ENCODE measurements around the gene SLC47A2.

The SLC47A2 gene

DNA sequence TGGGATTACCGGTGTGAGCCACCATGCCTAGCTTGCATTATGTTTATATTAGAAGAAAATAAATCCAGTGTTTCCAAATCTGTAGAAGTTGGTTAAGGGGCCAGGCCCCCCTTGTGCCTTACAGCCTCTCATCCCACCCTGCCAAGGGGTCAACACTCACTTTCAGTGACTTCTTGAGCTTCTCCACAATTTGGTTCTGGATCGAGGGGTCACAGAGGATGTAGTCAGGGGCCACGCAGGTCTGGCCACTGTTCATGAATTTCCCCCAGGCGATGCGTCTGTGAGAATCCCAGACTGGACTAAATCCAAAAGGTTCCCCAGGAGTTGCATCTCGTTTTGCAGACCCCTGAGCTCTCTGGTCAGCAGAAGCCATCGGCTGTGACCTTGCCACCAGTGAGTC is 24.5 kb upstream of the SLC47A2 start:
- no peak overlapping the region for H3K4me3 ChIP-seq (ENCODE audit: low read length)
- TF ChIP-seq ZNF274 (IDR thresholded peaks at IDR 0.05; ENCODE audit: low read depth, low read length), result no peak

DNA sequence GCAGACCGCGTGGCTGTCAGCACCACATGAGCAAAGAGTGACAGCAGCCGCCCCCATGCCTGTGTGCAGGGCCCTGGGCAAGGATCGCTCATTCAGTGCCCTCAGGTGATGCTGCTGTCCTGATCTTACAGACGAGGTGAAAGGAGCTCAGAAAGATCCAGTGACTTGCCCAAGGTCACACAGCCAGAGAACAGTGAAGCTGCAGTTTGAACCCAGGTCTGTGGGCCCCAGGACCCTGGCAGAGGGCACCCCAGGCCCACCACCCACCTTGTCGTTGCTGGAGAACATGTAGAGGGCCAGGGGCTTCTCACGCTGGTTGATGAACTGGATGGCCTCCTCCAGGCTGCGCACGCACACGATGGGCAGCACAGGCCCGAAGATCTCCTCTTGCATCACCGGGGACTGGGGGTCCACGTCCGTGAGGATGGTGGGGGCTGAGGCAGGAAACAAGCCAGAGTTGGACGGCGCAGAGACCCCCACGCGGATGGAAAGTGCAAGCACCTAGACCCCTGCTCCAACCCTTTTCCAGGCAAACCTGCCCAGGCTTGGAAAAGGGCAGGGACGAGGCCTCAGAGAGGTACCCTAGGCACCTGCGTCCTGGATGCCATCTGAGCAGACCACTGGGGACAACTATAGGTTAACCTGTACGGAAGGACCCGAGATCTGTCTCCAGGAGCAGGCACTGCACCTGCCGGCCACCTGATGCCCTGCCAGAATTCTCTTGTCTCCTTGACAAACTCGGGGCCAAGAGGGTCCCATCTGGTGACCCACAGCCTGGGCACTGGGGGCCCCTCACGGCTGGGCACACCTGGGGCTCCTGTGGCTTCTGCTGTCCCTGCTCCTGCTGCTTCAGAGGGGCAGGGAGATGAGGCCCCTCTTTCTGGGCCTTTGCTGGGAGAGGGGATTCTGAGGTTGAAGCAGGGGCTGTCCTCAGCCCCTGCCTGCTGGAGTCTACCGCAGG is 23.1 kb upstream of the SLC47A2 start:
- TF ChIP-seq ZNF274 (IDR thresholded peaks at IDR 0.05; ENCODE audit: low read depth, low read length), result no peak
- H3K4me3 ChIP-seq (ENCODE audit: low read length), result no peak overlapping the region

DNA sequence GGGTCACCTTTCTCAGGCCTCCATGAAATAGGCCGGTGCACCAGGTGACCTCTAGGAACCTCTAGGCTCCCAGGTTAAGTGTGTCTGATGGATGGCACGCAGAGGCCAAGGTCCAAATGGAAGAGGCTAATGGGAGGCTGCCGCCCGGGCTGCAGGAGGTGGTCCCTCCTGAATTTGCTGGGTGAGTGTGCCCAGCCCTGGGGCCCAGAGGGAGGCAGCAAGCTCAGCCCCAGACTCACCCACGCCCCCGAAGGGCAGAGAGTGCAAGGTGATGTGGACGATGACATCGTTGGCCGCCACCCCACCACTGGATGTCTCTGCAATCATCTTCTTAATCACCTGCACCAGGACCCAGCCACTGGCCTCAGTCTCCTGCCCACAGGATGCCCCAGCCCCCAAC is 22.4 kb upstream of the SLC47A2 start:
- H3K4me3 ChIP-seq (ENCODE audit: low read length), result no peak overlapping the region
- no peak for TF ChIP-seq ZNF274 (IDR thresholded peaks at IDR 0.05; ENCODE audit: low read depth, low read length)

DNA sequence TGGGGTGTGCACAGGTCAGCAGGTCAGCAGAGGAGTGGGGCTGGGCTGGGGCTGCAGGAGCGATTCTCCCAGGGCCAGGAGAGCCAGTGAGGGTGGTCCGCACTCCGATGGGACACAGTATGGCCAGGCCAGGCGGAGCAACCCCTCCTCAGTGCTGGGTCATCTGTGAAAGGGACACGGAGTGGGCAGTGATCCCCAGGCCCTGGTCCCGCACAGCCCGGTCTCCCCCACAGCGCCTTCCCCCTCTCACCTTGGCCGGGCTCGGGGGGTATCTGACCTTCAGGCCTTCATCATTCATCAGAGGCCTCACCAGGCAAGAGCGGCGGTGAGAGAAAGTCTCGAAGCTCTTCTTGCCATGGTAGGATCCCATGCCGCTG is 21.7 kb upstream of the SLC47A2 start:
- no peak for TF ChIP-seq ZNF274 (IDR thresholded peaks at IDR 0.05; ENCODE audit: low read depth, low read length)
- H3K4me3 ChIP-seq (ENCODE audit: low read length), result no peak overlapping the region

DNA sequence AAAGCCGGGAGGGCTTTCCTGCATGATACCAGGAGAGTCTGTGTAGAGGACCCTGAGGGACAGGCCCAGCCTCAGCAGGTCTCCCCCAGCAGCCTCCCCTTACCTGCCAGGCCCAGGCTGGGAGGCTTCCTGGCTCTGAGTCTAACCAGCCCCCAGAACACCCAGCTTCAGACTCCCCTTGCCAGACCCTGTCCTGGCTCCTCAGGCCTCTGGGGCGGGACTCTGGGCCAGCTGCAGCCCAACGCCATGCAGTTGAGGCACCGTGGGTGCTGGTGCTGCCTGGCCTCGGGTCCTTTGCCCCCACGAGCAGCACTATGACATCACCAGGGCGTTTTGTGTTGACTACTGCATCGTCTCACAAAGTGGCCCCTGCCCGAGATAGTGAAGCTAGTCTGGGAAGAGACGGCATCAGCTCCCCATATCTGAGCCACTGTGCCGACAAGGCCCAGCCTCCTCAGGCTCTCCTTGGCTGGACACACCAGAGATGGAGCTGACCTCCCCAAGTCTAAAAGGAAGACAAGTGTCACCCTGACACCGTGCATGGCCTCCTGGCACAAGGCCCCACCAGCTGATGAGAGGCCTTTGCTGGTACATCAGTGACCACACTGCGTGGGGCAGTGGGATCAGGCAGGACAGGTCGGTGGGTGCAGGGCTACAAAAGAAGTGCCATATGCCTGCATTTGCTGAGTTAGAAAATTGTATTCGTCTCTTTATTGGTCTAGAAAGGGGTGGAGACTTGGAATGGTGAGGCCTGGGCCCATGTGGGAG is 21.1 kb upstream of the SLC47A2 start:
- no peak overlapping the region for H3K4me3 ChIP-seq (ENCODE audit: low read length)
- TF ChIP-seq ZNF274 (IDR thresholded peaks at IDR 0.05; ENCODE audit: low read depth, low read length), result no peak

DNA sequence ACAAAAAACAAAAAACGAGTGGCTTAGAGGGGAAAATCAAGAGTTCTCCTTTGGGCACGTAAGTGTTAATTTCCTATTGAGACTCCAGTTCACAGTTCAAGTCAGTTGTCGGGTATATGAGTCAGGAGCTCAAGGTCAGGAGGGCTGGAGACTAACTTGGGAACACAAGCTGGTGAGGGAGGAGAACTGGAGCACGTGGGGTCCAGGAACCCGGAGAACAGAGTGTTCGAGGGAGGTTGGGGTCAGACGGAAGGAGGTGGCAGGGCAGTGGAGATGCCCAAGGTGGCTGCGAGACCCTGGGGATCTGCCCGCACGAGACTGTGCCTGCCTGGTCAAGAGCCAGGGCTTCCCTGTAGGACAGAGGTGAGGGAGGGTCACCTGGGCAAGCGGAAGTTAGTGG is 19.7 kb upstream of the SLC47A2 start:
- H3K4me3 ChIP-seq (ENCODE audit: low read length), result no peak overlapping the region
- no peak for TF ChIP-seq ZNF274 (IDR thresholded peaks at IDR 0.05; ENCODE audit: low read depth, low read length)

DNA sequence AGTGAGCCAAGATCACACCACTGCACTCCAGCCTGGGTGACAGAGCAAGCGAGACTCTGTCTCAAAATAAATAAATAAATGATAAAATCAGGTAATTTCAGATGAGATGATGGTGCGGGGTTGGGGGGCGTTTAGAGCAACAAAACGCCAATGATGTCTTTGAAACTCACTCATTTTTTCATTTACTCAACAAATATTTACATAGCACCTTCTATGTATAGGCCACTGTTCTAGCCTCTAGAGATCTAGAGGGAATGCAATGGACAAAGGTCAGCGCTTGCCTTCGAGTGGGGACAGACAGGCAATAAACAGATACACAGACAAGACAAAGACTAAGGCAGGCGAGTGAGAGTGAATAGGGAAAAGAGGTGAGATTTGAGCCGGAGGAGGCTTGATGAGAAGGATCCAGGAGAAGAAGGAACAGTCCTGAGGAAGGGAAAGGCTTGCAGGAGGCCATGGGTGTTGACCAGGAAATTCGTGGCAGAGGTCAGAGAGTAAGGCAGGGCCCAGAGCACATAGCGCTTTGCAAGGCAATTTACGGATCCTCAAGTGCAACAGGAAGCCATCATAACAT is 17.7 kb upstream of the SLC47A2 start:
- no peak overlapping the region for H3K4me3 ChIP-seq (ENCODE audit: low read length)
- TF ChIP-seq ZNF274 (IDR thresholded peaks at IDR 0.05; ENCODE audit: low read depth, low read length), result no peak

DNA sequence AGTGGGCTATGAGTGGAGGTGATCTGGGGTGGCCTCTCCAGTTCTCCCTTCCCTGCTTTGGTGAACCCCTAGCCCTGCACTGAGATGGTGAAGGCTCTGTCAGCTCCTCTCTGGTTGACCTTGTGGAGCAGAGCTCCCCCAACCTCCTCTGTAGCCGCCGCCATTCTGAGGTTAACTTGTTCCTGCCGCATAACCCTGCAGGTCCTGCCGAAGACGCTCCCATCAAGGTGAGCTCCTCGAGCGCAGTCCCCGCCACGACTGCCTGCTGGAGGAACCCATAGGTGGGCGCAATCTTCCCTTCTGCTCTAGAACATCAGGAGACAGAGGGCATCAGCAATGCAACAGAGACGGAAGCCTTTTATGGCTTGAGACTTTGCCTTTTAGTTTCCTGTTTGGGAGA is 15.2 kb upstream of the SLC47A2 start:
- H3K4me3 ChIP-seq (ENCODE audit: low read length), result no peak overlapping the region
- no peak for TF ChIP-seq ZNF274 (IDR thresholded peaks at IDR 0.05; ENCODE audit: low read depth, low read length)

DNA sequence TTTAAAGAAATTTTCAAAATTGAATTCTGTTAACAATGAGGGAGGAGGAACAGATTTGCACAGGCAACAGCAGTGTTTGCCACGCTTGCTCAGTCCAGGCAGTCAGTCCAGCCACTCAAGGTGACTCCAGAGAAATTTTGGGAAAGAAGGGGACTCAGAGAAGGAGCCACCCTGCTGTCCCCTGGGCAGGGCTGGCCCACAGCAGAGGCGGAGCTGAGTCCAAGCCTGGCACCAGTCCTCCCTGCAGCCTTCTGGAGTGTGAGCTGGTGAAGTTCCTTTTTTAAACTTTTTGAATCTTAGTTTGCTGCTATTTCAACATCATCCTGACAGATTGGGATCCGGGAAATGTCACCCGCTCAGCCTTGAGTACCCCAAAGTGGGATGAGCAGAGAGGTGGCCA is 14.5 kb upstream of the SLC47A2 start:
- H3K4me3 ChIP-seq (ENCODE audit: low read length), result no peak overlapping the region
- no peak for TF ChIP-seq ZNF274 (IDR thresholded peaks at IDR 0.05; ENCODE audit: low read depth, low read length)

DNA sequence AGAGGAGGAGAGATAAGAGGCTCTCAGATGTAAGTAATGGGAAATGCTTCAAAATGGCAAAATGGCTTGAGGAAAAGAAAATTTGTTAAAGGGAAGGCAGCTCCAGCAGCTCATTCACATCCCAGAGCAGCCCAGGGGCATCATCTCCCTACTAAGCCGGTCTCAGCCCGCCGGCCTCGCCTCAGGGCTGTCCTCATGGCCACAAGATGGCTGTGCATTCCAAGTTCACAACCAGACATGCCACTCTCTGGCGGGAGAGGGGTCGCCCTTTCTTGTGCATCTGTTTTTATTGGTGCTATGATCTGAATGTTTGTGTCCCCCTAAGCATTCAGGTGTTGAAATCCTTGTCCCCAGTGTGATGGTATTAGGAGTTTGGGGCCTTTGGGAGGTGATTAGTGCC is 13.5 kb upstream of the SLC47A2 start:
- H3K4me3 ChIP-seq (ENCODE audit: low read length), result no peak overlapping the region
- no peak for TF ChIP-seq ZNF274 (IDR thresholded peaks at IDR 0.05; ENCODE audit: low read depth, low read length)

DNA sequence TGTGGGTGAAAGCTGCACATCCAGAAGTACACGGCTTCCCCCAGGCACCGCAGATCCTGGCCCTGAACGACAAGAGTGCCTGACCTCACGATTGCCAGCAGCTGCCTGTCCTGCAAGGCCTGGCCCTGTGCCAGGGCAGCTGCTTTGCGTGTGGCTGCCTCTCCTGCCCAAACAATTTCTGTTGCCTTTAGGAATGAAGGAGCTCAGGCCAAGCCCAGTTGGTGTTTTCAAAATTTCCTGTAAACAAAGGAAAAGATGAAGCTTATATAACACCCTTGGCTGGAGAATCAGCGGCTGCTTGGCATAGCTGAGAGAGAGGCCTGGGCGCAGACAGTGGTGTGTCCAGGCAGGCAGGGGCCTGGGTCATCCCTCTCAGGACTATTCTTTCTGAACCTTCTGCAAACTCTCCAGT is 11.7 kb upstream of the SLC47A2 start:
- no peak overlapping the region for H3K4me3 ChIP-seq (ENCODE audit: low read length)
- TF ChIP-seq ZNF274 (IDR thresholded peaks at IDR 0.05; ENCODE audit: low read depth, low read length), result no peak

DNA sequence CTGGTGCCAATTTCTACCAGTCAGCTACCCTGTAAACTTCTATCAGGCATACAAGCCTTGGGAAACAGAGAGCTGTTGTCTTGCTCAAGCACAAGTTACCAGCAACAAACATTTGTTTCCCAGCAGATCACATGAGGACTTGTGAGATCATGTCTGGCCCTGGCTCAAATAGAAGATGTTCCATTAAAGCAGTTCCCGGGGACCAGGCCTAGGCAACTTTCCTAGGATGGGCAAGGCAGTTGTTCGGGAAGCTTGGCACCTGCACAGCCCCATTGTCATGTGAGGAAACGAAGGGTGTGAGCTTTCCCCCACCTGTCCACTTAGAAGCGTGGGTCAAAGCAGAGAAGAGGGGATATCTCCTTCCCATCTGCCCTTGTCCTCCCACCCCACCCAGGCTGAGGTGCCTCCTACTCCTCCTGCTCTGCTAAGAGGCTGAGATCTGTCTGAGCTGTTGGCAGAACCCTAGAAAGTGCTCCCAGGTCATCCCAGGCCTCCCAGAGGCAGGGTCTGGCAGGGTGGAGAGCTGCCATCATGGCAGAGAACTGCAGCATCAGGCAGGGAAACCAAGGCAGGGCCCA is 11.2 kb upstream of the SLC47A2 start:
- no peak for TF ChIP-seq ZNF274 (IDR thresholded peaks at IDR 0.05; ENCODE audit: low read depth, low read length)
- H3K4me3 ChIP-seq (ENCODE audit: low read length), result no peak overlapping the region

DNA sequence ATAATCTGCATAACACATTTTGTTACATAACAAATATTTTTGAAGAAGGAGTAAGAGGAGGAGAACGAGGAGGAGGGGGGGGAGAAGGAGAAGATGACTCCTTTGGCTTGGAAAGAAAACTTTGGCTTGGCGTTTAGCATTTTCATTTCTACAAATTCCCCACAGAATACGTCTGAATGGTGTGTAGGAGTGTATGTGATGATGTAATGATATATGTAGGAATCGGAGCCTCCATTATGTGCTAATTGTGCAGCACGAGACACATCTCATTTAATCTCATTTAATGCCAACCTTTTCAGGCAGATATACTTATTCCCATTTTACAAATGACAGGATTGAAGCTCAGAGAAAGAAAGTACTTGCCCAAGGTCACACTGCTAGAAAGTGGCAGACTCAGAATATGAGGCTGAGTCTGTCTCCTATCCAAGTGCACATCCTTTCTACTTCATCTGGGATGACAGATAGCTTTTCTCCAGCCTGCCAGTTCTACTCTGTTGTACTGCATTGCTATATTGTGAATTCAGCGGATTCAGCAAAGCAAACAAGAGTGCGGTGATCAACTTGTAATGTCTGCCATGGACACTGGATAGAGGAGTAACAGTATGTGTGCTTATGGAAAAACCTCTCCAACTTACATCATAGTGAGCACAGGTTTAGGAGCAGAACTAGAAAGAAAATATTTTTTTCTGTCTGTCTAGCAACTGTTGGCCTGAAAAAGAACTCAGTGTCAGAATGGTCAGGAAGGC is 10.4 kb upstream of the SLC47A2 start:
- no peak for TF ChIP-seq ZNF274 (IDR thresholded peaks at IDR 0.05; ENCODE audit: low read depth, low read length)
- no peak overlapping the region for H3K4me3 ChIP-seq (ENCODE audit: low read length)

DNA sequence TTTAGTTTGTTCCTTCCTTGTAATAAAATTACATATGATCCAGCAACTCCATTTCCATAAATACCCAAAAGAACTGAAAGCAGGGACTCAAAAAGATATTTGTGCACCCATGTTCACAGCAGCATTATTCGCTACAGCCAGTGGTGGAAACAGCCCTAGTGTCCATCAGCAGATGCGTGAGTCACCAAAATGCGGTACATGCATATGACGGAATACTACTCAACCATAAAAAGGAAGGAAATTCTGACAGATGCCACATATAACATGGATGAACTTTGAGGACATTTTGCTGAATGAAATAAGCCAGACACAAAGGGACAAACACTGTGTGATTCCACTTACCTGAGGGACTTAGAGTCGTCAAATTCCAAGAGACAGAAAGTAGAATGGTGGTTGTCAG is 9.1 kb upstream of the SLC47A2 start:
- H3K4me3 ChIP-seq (ENCODE audit: low read length), result no peak overlapping the region
- no peak for TF ChIP-seq ZNF274 (IDR thresholded peaks at IDR 0.05; ENCODE audit: low read depth, low read length)
